Erythroblast (primary cell): ENCODE measurements around the gene ELAVL4.

ENCODE experiments used
- GATA1 ChIP-seq: IDR thresholded peaks from 2 replicates; pipeline ENCODE4 v1.6.1; 2011; ENCODE audit warnings: low read depth, mild to moderate bottlenecking, control low read depth, low read length, moderate library complexity
- POLR2A ChIP-seq: IDR thresholded peaks from 2 replicates; pipeline ENCODE4 v1.6.1; 2011; ENCODE audit warnings: mild to moderate bottlenecking, low read length

DNA sequence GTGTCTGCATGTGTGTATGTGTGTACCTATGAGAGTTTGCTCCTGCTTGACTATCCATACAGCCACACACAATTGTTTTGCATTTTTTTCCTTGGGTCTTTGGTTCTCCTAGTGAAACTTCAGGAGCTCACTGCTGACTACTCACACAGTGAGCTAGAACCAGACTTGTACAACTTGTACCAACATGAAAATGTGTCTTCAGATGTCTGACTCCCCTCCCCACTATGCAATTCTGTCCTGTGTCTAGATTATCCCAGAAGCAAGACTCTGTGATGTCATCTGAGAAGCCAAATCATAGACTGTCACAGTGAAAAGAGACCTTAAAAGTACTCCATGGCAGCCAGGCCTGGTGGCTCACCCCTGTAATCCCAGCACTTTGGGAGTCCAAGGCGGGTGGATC lies 49.7 kb downstream of the ELAVL4 start:
- TF ChIP-seq POLR2A: no peak
- no peak for TF ChIP-seq GATA1
